Jurkat, Clone E6-1 (cell line): ENCODE data around the gene DIS3L2.
"Not testable (repeated sequence)": the region's sequence is repeated elsewhere in the genome, so short reads cannot be mapped to it uniquely, and the experiment has no call there.

Experiments used
- DNase-seq: peaks from one replicate; pipeline ENCODE4 v3.0.0-alpha.2; 2011; ENCODE audit warnings: low read depth, low spot score
- H3K4me3 ChIP-seq: 2 replicates; pipeline ENCODE4 v1.5.1; 2011; ENCODE audit warnings: mild to moderate bottlenecking, low read length, control low read depth, moderate library complexity

DIS3L2 gene

GRCh38 chr2:231996797-231997540 lies 35.5 kb downstream of the DIS3L2 start:
- no peak for DNase-seq
- no peak overlapping the region for H3K4me3 ChIP-seq

DNA sequence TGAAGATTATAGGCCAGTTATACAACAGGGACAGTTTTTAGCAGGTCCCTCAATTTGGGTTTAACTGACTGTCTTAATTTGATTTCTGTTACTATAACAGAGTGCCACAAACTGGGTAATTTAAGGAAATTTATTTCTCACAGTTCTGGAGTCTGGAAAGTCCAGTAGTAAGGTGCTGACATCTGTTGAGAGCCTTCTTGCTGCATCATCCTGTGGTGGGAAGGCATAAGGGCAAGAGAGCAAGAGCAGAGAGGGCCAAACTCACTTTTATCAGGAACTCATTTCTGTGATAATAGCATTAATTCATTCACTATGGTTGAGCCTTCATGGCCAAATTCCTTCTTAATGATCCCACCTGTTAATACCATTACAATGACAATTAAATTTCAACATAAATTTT lies 36.5 kb downstream of the DIS3L2 start:
- no peak for DNase-seq
- no peak overlapping the region for H3K4me3 ChIP-seq

DNA sequence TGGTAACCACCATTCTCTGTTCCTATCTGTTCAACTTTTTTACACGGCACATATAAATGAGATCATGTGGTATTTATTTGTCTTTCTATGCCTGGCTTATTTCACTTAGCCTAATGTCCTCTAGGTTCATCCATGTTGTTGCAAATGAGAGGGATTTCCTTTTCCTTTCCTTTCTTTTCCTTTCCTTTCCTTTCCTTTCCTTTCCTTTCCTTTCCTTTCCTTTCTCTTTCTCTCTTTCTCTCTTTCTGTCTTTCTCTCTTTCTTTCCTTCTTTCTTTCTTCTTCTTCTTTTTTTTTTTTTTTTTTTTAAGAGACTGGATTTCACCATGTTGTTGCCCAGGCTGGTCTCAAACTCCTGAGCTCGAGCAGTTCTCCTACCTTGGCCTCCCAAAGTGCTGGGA lies 38.9 kb downstream of the DIS3L2 start:
- H3K4me3 ChIP-seq, result no peak overlapping the region
- DNase-seq, result no peak

- no peak for DNase-seq
- no peak overlapping the region for H3K4me3 ChIP-seq
These were observed 39.6 kb downstream of the DIS3L2 start for GRCh38 chr2:232001073-232001472.

DNA sequence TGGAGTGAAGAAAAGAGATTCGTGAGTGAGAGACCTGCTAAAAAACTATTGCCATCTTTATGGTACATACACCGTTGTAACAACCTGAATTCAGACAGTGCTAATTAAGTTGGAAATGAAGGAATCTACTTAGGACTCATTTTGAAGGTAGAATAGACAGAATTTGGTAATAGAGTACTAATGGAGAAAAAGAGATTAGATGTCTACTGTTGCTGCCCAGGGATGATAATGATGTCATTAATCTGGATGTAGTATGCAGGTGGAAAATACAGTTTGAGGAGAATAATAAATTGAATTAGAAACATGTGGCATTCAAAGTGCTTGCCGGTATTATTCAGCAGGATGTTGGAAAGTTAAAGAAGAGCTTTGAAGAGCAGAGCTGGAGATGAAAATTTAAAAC lies 44.7 kb downstream of the DIS3L2 start:
- no peak overlapping the region for H3K4me3 ChIP-seq
- DNase-seq, result no peak

- no peak overlapping the region for H3K4me3 ChIP-seq
- no peak for DNase-seq
These were observed 47.6 kb downstream of the DIS3L2 start for GRCh38 chr2:232008907-232009638.

DNA sequence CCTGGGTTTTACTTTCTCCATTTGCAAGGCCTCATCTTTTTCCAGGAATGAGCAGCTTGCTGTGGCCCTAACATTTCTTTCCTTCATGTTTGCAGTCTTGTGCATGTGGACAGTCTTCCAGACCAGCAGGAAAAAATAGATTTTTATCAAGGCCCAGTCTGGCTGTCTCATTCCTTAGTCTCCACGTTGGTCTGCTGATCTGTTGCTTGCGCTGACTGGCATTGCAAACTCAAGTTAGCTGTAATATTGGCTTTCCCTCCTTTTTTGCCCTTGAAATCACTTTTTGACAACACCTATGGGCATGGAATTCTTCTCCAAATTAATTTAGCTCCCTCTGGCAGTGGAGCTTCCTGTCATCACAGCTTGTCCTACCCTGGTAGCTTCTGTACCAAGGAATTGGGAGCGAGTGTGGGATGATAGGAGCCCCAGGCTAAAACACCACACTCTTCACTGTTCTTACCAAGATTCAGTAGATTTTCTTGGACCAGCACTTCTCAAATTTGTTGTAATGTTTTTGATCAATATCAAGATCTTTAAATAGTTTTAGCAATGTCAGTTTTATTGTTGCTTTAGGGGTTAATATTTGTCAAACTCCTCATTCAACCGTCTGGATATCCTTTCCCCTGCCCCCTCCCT lies 48.2 kb downstream of the DIS3L2 start:
- no peak for DNase-seq
- no peak overlapping the region for H3K4me3 ChIP-seq

DNA sequence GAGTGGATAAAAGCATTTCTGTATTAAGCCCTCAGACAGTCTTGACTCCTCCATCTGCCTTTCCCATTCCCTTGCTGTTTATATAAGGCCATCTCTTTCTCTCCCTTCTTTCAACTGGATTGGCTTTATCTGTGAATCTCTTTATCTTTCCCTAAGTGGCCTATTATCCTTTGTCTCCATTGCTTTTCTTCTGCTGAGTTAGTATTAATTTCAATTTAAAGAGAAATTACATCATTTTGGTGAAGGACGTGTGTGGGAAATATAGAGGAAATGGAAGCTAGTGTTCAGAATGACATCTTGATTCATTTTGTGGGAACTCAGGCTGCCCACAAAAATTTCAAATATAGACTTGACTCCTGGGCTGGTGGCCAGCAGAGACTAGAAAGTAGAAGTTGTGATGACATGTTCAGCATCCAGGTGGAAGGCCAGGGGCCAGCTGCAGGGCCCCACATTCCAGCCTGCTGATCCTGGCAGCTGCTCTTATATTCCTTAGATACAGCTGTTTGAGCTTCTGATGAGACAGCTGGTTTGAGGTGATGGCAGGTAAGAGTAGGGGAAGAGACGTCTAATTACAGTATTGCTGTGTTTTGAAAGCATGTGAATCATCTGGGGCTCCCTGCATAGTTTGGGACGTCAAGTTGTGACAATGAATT lies 52.3 kb downstream of the DIS3L2 start:
- DNase-seq, result no peak
- no peak overlapping the region for H3K4me3 ChIP-seq

DNA sequence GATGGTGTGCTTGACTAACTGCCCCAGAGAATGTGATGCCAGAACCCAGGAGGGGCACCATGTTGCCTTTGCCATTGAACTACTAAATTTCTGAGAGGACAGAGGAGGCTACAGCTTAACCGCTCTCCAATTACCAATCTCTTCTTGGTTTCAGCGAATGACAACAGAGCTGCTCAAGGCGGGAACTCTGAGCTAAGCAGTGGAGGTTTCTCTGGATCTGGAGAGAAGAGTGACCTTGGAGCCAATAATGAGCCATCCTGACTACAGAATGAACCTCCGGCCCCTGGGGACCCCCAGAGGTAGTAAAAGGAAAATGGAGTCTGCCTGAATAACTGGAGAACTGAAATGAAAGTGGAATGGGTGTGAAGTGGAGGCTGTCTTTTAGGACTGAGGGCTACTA lies 53.2 kb downstream of the DIS3L2 start:
- no peak overlapping the region for H3K4me3 ChIP-seq
- no peak for DNase-seq

GRCh38 chr2:232018181-232018580 lies 56.7 kb downstream of the DIS3L2 start:
- H3K4me3 ChIP-seq, result no peak overlapping the region
- DNase-seq, result no peak

- H3K4me3 ChIP-seq, result no peak overlapping the region
- no peak for DNase-seq
These were observed 61.2 kb downstream of the DIS3L2 start for GRCh38 chr2:232022718-232023117.

GRCh38 chr2:232023426-232023825 lies 61.9 kb downstream of the DIS3L2 start:
- H3K4me3 ChIP-seq, result no peak overlapping the region
- no peak for DNase-seq

- no peak overlapping the region for H3K4me3 ChIP-seq
- DNase-seq, result no peak
These were observed 62.9 kb downstream of the DIS3L2 start for GRCh38 chr2:232024457-232024856.

GRCh38 chr2:232026910-232027309 lies 65.4 kb downstream of the DIS3L2 start:
- DNase-seq, result no peak
- no peak overlapping the region for H3K4me3 ChIP-seq

DNA sequence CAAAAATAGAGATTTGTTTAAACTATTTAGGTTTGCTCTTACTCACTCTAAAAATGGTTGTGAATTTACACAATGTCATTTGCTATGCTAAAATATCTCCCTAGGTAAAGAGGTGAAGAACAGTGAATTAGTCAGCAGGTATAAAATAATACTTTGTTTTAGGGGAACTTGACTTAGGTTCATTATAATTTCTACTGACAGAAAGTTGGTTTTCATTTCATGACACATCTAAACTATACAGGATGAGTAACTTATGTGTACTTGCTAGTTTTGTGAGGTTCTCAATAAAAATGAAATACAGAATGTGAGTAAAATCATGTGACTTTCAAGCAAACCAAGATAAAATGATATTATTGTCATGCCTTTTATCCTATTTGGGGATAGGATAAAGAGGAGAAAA lies 66.0 kb downstream of the DIS3L2 start:
- DNase-seq, result no peak
- H3K4me3 ChIP-seq, result no peak overlapping the region

DNA sequence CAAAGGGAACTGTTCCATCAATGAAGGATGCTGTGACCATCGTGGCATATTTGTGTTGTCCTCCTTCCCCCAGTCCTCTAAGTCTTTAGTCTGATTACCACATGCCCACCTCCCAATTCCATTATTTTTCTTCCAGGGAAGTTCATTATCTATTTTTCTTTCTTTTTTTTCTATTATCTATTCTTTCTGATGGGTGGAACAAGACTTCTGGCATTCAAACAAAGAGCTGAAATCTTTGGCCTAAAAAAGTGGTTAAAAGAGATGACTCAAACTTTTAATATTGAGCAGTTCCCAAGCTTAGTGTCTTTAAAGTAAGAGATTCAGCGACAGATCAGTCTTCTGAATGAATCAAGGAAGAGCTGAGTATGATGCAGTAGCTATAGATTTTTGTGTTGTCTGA lies 66.6 kb downstream of the DIS3L2 start:
- H3K4me3 ChIP-seq, result no peak overlapping the region
- DNase-seq, result no peak

DNA sequence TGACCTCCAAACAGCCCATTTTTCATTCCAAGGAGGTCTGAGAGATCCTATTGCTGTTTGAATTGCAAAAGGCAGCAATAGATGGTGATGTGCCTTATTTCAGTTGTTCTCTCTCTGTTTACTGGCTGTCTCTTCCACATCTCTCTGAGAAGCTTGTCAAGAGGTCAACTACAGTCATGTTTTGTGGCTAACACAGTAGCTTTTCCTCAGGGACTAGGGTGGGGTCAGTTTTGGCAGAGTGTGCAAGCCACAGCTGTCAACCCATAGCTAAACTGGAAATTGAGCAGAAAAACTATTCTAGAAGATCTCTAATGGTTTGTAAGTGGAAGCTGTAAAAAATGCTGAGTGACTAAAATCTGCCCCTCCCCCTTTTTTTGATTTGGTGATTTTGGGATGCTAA lies 67.1 kb downstream of the DIS3L2 start:
- DNase-seq, result no peak
- H3K4me3 ChIP-seq, result no peak overlapping the region

- no peak for DNase-seq
- no peak overlapping the region for H3K4me3 ChIP-seq
These were observed 67.8 kb downstream of the DIS3L2 start for GRCh38 chr2:232029346-232029745.

- DNase-seq, result no peak
- H3K4me3 ChIP-seq, result no peak overlapping the region
These were observed 68.7 kb downstream of the DIS3L2 start for GRCh38 chr2:232030229-232030628.

GRCh38 chr2:232035292-232035691 lies 73.8 kb downstream of the DIS3L2 start:
- H3K4me3 ChIP-seq, DNase-seq: not testable (repeated sequence)
